Keratinocyte (primary cell): ENCODE results near the gene PDE6G. TPM values are rescaled to one million over a fixed set of nuclear protein-coding genes. Genes with fewer than 3 reads are reported as not detected.

Experiments used
- DNase-seq: peaks from one replicate; pipeline ENCODE4 v3.0.0-alpha.2; 2011; ENCODE audit warnings: low read depth, missing footprints, low spot score
- FAIRE-seq: peaks from 2 replicates; lab custom pipeline; 2011; peaks lifted over from hg19 to GRCh38; lab: Jason Lieb, UNC
- H2AFZ ChIP-seq: 2 replicates; pipeline ENCODE4 v1.6.0; 2012; ENCODE audit warnings: low read length, control low read depth, inconsistent platforms; ENCODE audit not compliant: control insufficient read depth
- H3K27ac ChIP-seq: 2 replicates; pipeline ENCODE4 v1.5.1; 2011; ENCODE audit warnings: low read length; ENCODE audit not compliant: control insufficient read depth, insufficient read depth
- H3K27me3 ChIP-seq: 3 replicates; pipeline ENCODE4 v1.6.0; 2011; ENCODE audit warnings: low read length; ENCODE audit not compliant: control insufficient read depth, insufficient read depth; ENCODE audit errors: extremely low read depth
- H3K36me3 ChIP-seq, 2 experiments: 2 replicates in 1 of 2; 3 replicates in 1 of 2; pipeline ENCODE4 v1.5.1; 2011; ENCODE audit warnings: low read length in 2 of 2, mild to moderate bottlenecking in 1 of 2; ENCODE audit not compliant: control insufficient read depth in 2 of 2, insufficient read depth in 2 of 2; ENCODE audit errors: extremely low read depth in 1 of 2
- H3K4me1 ChIP-seq: 3 replicates; pipeline ENCODE4 v1.5.1; 2011; ENCODE audit warnings: low read length; ENCODE audit not compliant: control insufficient read depth, insufficient read depth; ENCODE audit errors: extremely low read depth
- H3K4me2 ChIP-seq: 3 replicates; pipeline ENCODE4 v1.6.0; 2011; ENCODE audit warnings: low read depth, low read length; ENCODE audit not compliant: control insufficient read depth, insufficient read depth; ENCODE audit errors: extremely low read depth
- H3K4me3 ChIP-seq, 3 experiments: fragments of 200-600 bp in 1 of 3; sonication (generic) in 1 of 3; 2 replicates in 2 of 3; 3 replicates in 1 of 3; pipeline ENCODE4 v1.5.1; 2011 to 2016; ENCODE audit warnings: low read length in 3 of 3, mild to moderate bottlenecking in 3 of 3, control low read depth in 2 of 3, inconsistent platforms in 1 of 3, low read depth in 1 of 3, mixed read lengths in 1 of 3, mixed run types in 1 of 3, moderate library complexity in 1 of 3; ENCODE audit not compliant: control insufficient read depth in 2 of 3, insufficient read depth in 2 of 3; ENCODE audit errors: extremely low read depth in 1 of 3
- H3K79me2 ChIP-seq: 2 replicates; pipeline ENCODE4 v1.6.0; 2012; ENCODE audit warnings: low read length; ENCODE audit not compliant: control insufficient read depth, insufficient read depth
- H3K9ac ChIP-seq: 3 replicates; pipeline ENCODE4 v1.6.0; 2011; ENCODE audit warnings: low read length; ENCODE audit not compliant: control insufficient read depth, insufficient read depth; ENCODE audit errors: extremely low read depth
- H3K9me1 ChIP-seq: 3 replicates; pipeline ENCODE4 v1.6.0; 2011; ENCODE audit warnings: low read length; ENCODE audit not compliant: control insufficient read depth, insufficient read depth; ENCODE audit errors: extremely low read depth
- H3K9me3 ChIP-seq: 2 replicates; pipeline ENCODE4 v1.5.1; 2012; ENCODE audit warnings: low read depth, low read length; ENCODE audit not compliant: control insufficient read depth
- H4K20me1 ChIP-seq: 3 replicates; pipeline ENCODE4 v1.6.0; 2011; ENCODE audit warnings: low read length; ENCODE audit not compliant: control insufficient read depth, insufficient read depth; ENCODE audit errors: extremely low read depth
- CTCF ChIP-seq, 3 experiments: IDR thresholded peaks in 1 of 3; conservative IDR thresholded peaks in 1 of 3; optimal IDR thresholded peaks in 1 of 3; 2 replicates in 2 of 3; 3 replicates in 1 of 3; pipeline versions ENCODE3 to v1.5.1; 2011; ENCODE audit warnings: low read length in 3 of 3, mild to moderate bottlenecking in 3 of 3, moderate library complexity in 2 of 3, control low read depth in 1 of 3, inconsistent platforms in 1 of 3; ENCODE audit not compliant: insufficient read depth in 2 of 3; ENCODE audit errors: extremely low read depth in 1 of 3
- EZH2 ChIP-seq: IDR thresholded peaks from one replicate; pipeline ENCODE4 v1.6.1; 2012; ENCODE audit warnings: inconsistent platforms, mild to moderate bottlenecking, low read length, moderate library complexity
- dilution Hi-C: fragments of 300-500 bp; cut with MboI; formaldehyde crosslinking; loops from one replicate; pipeline ENCODE4 v1.7.0; 2020; ENCODE audit warnings: low sequenced_read_pairs; ENCODE audit not compliant: extremely low pct_ligation_motif_present
- polyA plus RNA-seq, 5 experiments: library from polyadenylated mRNA; depleted of rRNA in 3 of 5; stranded (reverse) in 3 of 5; stranded (forward) in 1 of 5; unstranded in 1 of 5; fragments of >200 nt; gene quantifications; 1 replicate in 1 of 5; 2 replicates in 3 of 5; 3 replicates in 1 of 5; pipeline versions ENCODE4 v1.2.1 to v1.2.3, GENCODE V29; 2011 to 2012; ENCODE audit warnings: missing spikeins in 2 of 5, low read depth in 1 of 5, low replicate concordance in 1 of 5

Gene PDE6G
- polyA plus RNA-seq, 1 donor (not counting 4 experiments of a cell fraction or from before 2014, with no cell fraction given) = not detected

- dilution Hi-C loops = no loop called here
- Histone ChIP-seq H3K4me2 (no peak overlapping the region), H3K9me1 (no peaks in the 10 kb centered on the region), H3K27me3 (no peaks in the 10 kb centered on the region), H4K20me1 (peaks cover 13% of the 10 kb centered on the region), H3K4me3 (no peak overlapping the region), H3K9ac (no peak overlapping the region), H3K4me1 (no peaks in the 10 kb centered on the region), H3K9me3 (no peaks in the 10 kb centered on the region), H3K27ac (no peak overlapping the region), H2AFZ (no peak overlapping the region), H3K36me3 (peaks cover 35 to 39% of the 10 kb centered on the region in 2 experiments), H3K79me2 (peaks cover 54% of the 10 kb centered on the region)
- TF ChIP-seq CTCF (optimal IDR thresholded peaks at IDR 0.05 in 1 of 3, IDR thresholded peaks at IDR 0.05 in 1 of 3, conservative IDR thresholded peaks at IDR 0.05 in 1 of 3; ENCODE audit: extremely low read depth in 1 of 3, insufficient read depth in 2 of 3, low read length in 3 of 3) (no peak), EZH2 (no peak)
- DNase-seq (no peak), FAIRE-seq (no peak)
These were observed 39.5 kb downstream of the PDE6G start for GRCh38 chr17:81616877-81617276.

- H3K9ac ChIP-seq = no peak overlapping the region
- no peaks in the 10 kb centered on the region for H3K4me1 ChIP-seq
- no peak overlapping the region for H2AFZ ChIP-seq
- no peaks in the 10 kb centered on the region for H3K9me3 ChIP-seq
- dilution Hi-C loops = no loop called here
- no peak for DNase-seq
- H3K36me3 ChIP-seq = peaks cover 28 to 29% of the 10 kb centered on the region in 2 experiments
- no peaks in the 10 kb centered on the region for H3K9me1 ChIP-seq
- no peak overlapping the region for H3K4me3 ChIP-seq
- peaks cover 48% of the 10 kb centered on the region for H3K79me2 ChIP-seq
- H3K27me3 ChIP-seq = no peaks in the 10 kb centered on the region
- H4K20me1 ChIP-seq = peaks cover 13% of the 10 kb centered on the region
- no peak overlapping the region for H3K4me2 ChIP-seq
- FAIRE-seq = no peak
- TF ChIP-seq CTCF (optimal IDR thresholded peaks at IDR 0.05 in 1 of 3, IDR thresholded peaks at IDR 0.05 in 1 of 3, conservative IDR thresholded peaks at IDR 0.05 in 1 of 3; ENCODE audit: extremely low read depth in 1 of 3, insufficient read depth in 2 of 3, low read length in 3 of 3) (no peak), EZH2 (no peak)
- no peak overlapping the region for H3K27ac ChIP-seq
These were observed 40.9 kb downstream of the PDE6G start for GRCh38 chr17:81615401-81615930.
